NCI-H2107 (cell line): ENCODE measurements around the gene SULT1A2.
A peak's percentile ranks its signal among the peaks of the same experiment; 100 is the strongest.
"Not testable (repeated sequence)": the region's sequence is repeated elsewhere in the genome, so short reads cannot be mapped to it uniquely, and the experiment has no call there.

Experiments
- DNase-seq: peaks from one replicate; lab custom pipeline; 2025; lab: John Stamatoyannopoulos, UW

The SULT1A2 gene

GRCh38 chr16:28558456-28558855, 38.4 kb downstream of the SULT1A2 start:
- DNase-seq = no peak

- DNase-seq = no peak
Measured at GRCh38 chr16:28556914-28557320, 39.9 kb downstream of the SULT1A2 start.

GRCh38 chr16:28555561-28555960, 41.3 kb downstream of the SULT1A2 start:
- DNase-seq = no peak

GRCh38 chr16:28554634-28555423, 42.0 kb downstream of the SULT1A2 start:
- no peak for DNase-seq

- DNase-seq = peak; percentile 85
Measured at GRCh38 chr16:28553776-28554633, 42.8 kb downstream of the SULT1A2 start, which contains the start of gene SGF29. TSS of gene SGF29 (plus strand) at chr16:28553920. CDS start at chr16:28581070, 27,150 bp downstream.

GRCh38 chr16:28549301-28549899, 47.5 kb downstream of the SULT1A2 start:
- DNase-seq = no peak

GRCh38 chr16:28548306-28548802, 48.5 kb downstream of the SULT1A2 start:
- no peak for DNase-seq

GRCh38 chr16:28546626-28547025, 50.2 kb downstream of the SULT1A2 start:
- no peak for DNase-seq

GRCh38 chr16:28545964-28546363, 50.9 kb downstream of the SULT1A2 start:
- DNase-seq = not testable (repeated sequence)

- no peak for DNase-seq
Measured at GRCh38 chr16:28544998-28545397, 51.9 kb downstream of the SULT1A2 start.

- DNase-seq = peak; percentile 72
Measured at GRCh38 chr16:28543072-28543471, 53.8 kb downstream of the SULT1A2 start.

GRCh38 chr16:28542646-28543045, 54.2 kb downstream of the SULT1A2 start:
- no peak for DNase-seq
